Erythroblast (primary cell): ENCODE results near the gene IGF2BP3.

Experiments used
- DNase-seq, 2 experiments: peaks; one replicate each; lab custom pipeline; 2025; lab: John Stamatoyannopoulos, UW
- GATA1 ChIP-seq: IDR thresholded peaks from 2 replicates; pipeline ENCODE4 v1.6.1; 2011; ENCODE audit warnings: low read depth, mild to moderate bottlenecking, control low read depth, low read length, moderate library complexity
- POLR2A ChIP-seq: IDR thresholded peaks from 2 replicates; pipeline ENCODE4 v1.6.1; 2011; ENCODE audit warnings: mild to moderate bottlenecking, low read length

IGF2BP3 gene

GRCh38 chr7:23397241-23397640, 73.0 kb downstream of the IGF2BP3 start:
- no peak for TF ChIP-seq GATA1
- no peak for TF ChIP-seq POLR2A
- DNase-seq = no peak

- TF ChIP-seq GATA1 = no peak
- TF ChIP-seq POLR2A = no peak
- no peak for DNase-seq
Measured at GRCh38 chr7:23396222-23397015, 73.9 kb downstream of the IGF2BP3 start.

GRCh38 chr7:23394488-23395171, 75.7 kb downstream of the IGF2BP3 start:
- DNase-seq = no peak
- TF ChIP-seq GATA1 (no peak), POLR2A (no peak)

- DNase-seq = no peak
Measured at GRCh38 chr7:23393636-23394035, 76.7 kb downstream of the IGF2BP3 start.

GRCh38 chr7:23389701-23390100, 80.6 kb downstream of the IGF2BP3 start:
- DNase-seq = no peak
- no peak for TF ChIP-seq GATA1
- TF ChIP-seq POLR2A = no peak

More at GRCh38 chr7:23393636-23394035, 76.7 kb downstream of the IGF2BP3 start:
- TF ChIP-seq GATA1 (no peak), POLR2A (no peak)

GRCh38 chr7:23387583-23387982, 82.7 kb downstream of the IGF2BP3 start:
- TF ChIP-seq GATA1 (no peak), POLR2A (no peak)
- no peak for DNase-seq

- DNase-seq = no peak
- TF ChIP-seq POLR2A (no peak), GATA1 (no peak)
Measured at GRCh38 chr7:23385140-23385539, 85.2 kb downstream of the IGF2BP3 start.

GRCh38 chr7:23383225-23383624, 87.1 kb downstream of the IGF2BP3 start:
- no peak for TF ChIP-seq GATA1
- no peak for TF ChIP-seq POLR2A
- no peak for DNase-seq

GRCh38 chr7:23380961-23381360, 89.3 kb downstream of the IGF2BP3 start:
- TF ChIP-seq GATA1 (no peak), POLR2A (no peak)
- DNase-seq = no peak

GRCh38 chr7:23380556-23380955, 89.7 kb downstream of the IGF2BP3 start:
- no peak for DNase-seq
- TF ChIP-seq POLR2A (no peak), GATA1 (no peak)

GRCh38 chr7:23378996-23379395, 91.3 kb downstream of the IGF2BP3 start:
- TF ChIP-seq POLR2A (no peak), GATA1 (no peak)
- peak; percentile 12 to 17 for DNase-seq

- TF ChIP-seq GATA1 (no peak), POLR2A (no peak)
- no peak for DNase-seq
Measured at GRCh38 chr7:23377134-23377533, 93.2 kb downstream of the IGF2BP3 start.

GRCh38 chr7:23373151-23374004, 96.9 kb downstream of the IGF2BP3 start:
- DNase-seq = no peak
- TF ChIP-seq POLR2A (no peak), GATA1 (no peak)
